Fibroblast of upper back skin (primary cell): Measurements from ENCODE around the gene EGF.

Source experiments
- DNase-seq: peaks from one replicate; pipeline ENCODE4 v3.0.0-alpha.2; 2013

The EGF gene

DNA sequence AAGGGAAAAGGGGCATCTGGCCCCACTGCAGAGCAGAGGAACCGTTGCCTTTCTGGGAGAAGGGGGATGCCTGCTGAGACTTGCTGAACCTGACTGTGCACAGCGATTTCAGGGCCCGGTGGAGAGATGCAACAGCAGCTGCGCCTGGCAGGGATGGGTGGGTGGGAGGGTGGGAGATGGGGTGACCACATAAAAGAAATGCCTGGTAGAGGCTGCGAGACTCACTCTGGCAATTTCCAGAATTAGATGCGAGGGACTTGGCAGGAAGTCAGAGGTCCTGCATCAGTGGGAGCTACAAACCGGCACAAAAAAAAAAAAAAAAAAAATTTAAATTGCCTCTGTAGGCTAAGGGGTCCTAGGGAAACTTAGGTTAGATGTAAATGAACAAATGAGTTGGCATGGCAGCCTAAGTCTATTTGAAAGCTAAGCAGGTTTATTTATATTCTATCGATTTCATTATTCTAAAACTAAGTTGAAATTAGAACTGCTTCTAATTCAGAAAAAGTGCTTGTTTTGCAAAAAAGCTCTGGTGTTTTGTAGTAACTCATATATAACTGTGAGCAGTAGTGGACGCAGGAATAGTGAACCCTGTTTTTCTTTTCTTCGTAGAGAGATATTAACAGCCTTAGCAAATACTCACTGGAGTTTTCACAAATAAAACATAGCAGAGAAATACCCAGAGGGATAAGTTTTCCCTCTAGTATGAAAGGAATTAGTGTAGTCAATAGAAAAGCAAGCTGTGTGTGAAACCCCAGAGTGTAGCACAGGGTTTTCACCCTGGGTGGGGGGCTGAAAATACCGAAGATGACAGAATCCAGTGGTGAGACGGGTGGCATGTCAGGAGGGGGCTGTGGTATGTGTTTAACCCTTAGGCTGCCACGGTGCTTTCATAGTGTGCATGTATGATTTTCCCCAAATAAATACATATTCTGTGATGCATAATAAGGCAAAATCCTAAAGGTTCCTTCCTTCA, 130.1 kb downstream of the EGF start:
- peak; percentile 45 for DNase-seq

DNA sequence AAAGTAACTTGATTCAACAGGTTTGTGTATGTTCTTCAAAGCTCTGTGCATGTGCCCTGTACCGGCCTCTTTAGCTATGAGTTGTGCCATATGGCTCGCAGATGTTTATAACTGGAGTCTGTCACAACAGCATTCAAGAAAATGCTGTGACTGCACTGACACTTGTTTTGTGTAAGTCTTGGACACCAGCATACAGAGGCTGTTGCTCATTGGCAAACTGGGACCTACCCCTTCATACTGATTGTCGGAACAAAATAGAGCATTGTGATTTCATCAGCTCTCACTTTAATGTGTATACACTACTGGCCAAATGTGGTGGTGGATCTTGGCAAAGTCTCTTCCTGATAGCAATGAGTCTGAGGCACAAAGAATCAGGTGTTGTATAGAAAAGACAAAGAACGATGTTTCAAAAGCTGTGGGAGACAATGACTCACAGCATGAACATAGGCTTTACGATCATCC, 133.9 kb downstream of the EGF start:
- peak; percentile 45 for DNase-seq

DNA sequence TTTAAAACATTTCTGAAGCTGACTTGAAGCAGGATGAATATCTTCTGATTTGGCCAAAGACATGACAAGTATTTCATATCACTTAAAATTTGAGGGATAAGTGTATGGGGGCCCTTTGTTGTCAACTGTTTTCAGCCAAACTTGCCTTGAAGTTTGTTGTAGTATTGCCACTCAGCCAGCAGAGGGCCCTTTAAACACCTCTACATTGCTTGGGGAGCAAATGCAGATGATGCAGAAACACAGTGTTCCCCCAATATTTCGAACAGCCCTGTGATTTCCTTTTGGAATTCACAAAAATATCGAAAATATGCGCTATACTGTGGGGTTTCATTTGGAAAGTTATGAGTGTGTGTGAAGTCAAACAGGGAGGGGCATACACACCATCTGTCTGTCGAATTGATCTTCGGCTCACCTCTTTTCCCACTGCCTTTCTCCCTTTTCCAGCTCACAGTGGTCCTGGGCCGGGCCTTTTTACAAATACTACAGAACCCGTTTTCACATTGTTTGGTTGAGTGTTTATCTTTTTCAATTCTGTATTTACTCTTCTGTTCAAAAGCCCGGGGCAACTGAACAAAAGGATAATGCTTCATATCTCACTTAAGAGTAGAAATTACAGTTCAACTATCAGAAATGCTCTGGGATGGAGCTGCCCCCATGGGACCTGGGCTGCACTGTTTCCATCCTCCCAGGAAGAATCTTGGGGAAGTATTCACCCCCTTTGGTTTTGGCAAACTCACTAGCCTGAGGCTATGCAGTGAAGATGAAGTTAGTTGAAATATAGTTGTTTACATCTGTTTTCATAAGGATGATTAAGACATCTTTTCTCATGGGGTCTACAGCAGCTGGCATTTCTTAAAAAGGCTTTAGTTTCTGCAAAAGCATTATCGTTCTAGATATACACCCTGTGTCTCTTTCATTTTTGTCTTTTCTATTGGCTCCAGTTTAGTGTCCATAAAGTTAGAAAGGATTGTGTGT, 137.6 kb downstream of the EGF start:
- DNase-seq, result peak; percentile 51

DNA sequence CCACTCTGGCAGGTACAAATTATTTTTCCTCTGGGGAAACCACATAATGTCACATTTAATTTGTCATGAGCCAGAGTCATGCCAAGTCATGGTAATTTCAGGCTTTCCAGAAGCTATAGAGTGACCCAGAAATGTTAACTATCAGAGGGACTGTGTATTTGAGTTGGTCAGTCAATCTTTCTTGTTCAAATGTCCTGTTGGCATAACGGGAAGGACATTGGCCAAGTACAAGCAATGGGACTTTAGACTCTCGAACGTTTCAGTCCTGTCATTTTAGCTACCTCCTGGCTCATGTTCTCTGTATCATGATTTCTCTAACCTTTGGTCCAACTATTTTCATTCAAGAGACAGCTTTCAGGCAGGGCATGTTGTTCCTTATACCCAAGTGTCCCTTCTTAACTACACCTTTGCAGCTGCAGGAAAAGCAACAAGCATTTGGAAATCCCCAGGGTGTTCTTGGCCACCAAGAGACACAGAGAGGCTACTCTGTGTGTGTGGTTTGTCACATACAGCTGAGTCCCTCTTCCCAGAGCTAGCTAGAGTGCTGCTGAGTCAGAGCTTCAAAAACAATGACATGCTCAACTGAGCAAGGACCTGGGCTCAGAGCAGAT, 142.6 kb downstream of the EGF start:
- DNase-seq, result no peak

DNA sequence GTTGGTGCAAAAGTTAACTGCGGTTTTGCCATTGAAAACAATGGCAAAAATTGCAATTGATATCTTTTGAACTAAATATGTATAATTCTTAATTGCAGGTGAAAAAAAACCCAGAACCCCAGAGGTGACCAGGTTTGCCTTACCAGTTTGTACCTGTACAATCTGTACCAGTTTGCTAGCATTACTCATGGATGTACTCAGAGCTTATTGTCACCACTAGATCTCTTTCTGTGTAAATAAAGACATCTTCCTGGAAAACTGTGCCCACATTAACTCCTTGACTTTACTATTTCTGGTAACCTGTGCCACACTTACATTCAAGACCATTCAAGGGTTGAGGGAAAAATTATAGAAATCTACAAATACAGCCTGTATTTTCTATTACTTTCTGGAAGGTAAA, 146.0 kb downstream of the EGF start:
- no peak for DNase-seq

DNA sequence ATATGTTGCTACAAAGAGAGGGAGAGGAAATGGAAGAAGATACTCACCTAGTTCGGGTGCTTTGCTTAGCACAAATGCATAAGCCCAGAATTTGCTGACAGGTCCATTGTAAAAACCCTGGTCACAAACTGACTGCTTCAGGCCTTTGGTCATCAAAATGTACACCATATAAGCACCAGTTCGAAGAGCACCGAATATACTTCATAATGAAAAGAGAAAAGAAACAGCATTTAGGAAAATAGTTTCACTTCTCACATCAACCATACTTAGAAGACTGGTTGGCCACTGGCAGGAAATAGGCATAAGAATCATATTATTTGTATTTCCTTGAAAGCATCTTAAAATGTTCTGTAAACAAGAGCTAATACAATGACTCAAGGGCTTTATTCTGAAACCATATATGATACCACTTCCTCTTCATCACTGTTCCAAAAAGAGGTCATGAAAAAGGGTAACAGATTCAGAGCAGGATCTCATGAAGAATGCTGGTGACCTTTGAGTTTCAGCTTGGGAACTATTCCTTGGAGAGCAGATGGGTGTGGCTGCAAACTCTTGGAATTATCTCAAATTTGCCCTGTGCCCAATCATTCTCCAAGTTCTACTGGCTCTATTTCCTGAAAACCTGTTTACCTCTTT, 147.0 kb downstream of the EGF start:
- DNase-seq, result no peak

DNA sequence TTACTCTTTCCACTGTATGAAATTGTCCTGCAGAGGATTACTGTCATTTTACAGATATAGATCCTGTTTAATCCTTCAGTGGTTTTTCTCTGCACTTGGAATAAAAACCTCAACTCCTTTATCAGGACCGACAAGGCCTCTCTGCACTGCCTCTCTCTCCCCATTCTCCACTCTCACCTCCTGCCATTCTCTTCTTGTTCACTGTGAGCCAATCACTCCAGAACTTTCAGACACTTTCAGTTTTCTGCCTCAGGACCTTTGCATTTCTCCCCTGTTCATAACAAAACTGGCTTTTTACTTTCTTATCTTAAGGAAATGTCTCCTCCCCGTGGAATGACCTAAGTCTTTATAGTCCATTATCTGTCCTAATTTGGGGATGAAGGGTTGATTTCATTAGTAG, 148.4 kb downstream of the EGF start:
- DNase-seq, result no peak
